Mucosa of descending colon (tissue), 3 donors: ENCODE measurements around the gene PCK1. TPM values are rescaled to one million over a fixed set of nuclear protein-coding genes. Genes with fewer than 3 reads are reported as not detected.

Experiments
- ATAC-seq: fragments of 200-7000 bp; cut with Tn5 transposase; one replicate; pipeline ENCODE4 v1.9.1; 2020; ENCODE audit warnings: mild to moderate bottlenecking, moderate library complexity
- DNase-seq, 3 donors: peaks; one replicate each; pipeline ENCODE4 v3.0.0-alpha.2; 2020
- H3K36me3 ChIP-seq: fragments of 200-600 bp; one replicate; pipeline ENCODE4 v1.8.0; 2021; ENCODE audit warnings: low read depth, mild to moderate bottlenecking
- H3K4me1 ChIP-seq: fragments of 200-600 bp; one replicate; pipeline ENCODE4 v1.8.0; 2021; ENCODE audit warnings: low read depth, mild to moderate bottlenecking
- H3K4me3 ChIP-seq: fragments of 200-600 bp; one replicate; pipeline ENCODE4 v1.8.0; 2021; ENCODE audit warnings: mild to moderate bottlenecking
- H3K9me3 ChIP-seq: fragments of 200-600 bp; one replicate; pipeline ENCODE4 v1.8.0; 2021; ENCODE audit warnings: mild to moderate bottlenecking
- intact Hi-C, 2 donors: fragments of 100-400 bp; cut with DNase I in 1 of 2; cut with micrococcal nuclease in 1 of 2; formaldehyde crosslinking; loops; one replicate each; pipeline versions ENCODE4 v1.11.0 to v1.11.1; 2022; cut with DNase I, micrococcal nuclease
- total RNA-seq, 3 donors: library from RNA; stranded (reverse); fragmentation: NEBNext Ultra II Directional in 2 of 3; extraction: Animal tissue kit (Norgen Biotek cat#: 25700) in 2 of 3; gene quantifications; one replicate each; pipeline versions ENCODE4 v1.2.1 to v1.2.4, GENCODE V29; 2021 to 2023
- TF ChIP-seq, protein P1 (sequence below): fragments of 200-600 bp; IDR thresholded peaks from one replicate; pipeline ENCODE4 v1.8.0; 2022; ENCODE audit warnings: antibody characterized with exemption, mild to moderate bottlenecking
- donor health status: DM: no; HTN: no; CAD: no; lungs with moderate emphysema.
- donor health status: DM: no; HTN: no; CAD: no.
- donor health status: DM: no; HTN: yes; CAD: no.

PCK1 gene
- total RNA-seq, 3 donors from 2014 or later: 134 to 467 (median 136) TPM

DNA sequence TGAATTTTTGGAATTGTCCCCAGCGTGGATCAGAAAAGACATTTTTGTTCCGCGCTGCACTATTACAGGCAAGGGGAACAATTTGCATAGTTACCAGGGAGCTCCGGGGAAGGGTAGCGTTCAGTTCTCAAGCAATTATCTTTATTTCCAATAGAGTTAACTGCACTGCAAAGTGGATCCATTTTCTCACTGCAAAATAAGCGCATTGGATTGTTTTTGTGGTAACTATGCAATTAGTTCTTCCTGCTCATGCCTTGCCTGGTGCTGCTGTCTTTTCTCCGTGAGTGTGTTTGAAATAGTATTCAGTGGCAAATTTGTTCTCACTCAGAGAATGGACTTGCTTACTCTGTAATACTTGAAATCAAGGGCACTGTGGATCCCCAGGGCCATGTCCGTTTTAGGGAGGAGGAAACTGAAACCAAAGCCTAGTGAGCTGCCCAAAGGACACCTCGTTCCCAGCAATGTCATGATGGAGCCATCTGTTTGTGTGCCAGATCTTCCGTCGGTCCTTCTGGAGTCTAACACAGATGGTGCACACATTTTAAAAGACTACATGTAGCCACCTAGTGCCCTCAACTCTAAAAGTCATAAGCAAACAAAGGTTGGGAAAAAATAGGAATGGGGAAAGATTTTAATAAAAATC, 7.4 kb upstream of the PCK1 start:
- DNase-seq: no peak
- Histone ChIP-seq H3K9me3 (no peaks in the 10 kb centered on the region), H3K4me1 (peaks cover 8% of the 10 kb centered on the region), H3K36me3 (no peaks in the 10 kb centered on the region), H3K4me3 (no peak overlapping the region)
- ATAC-seq: no peak
- intact Hi-C loops: no loop called here
- TF ChIP-seq, protein P1, sequence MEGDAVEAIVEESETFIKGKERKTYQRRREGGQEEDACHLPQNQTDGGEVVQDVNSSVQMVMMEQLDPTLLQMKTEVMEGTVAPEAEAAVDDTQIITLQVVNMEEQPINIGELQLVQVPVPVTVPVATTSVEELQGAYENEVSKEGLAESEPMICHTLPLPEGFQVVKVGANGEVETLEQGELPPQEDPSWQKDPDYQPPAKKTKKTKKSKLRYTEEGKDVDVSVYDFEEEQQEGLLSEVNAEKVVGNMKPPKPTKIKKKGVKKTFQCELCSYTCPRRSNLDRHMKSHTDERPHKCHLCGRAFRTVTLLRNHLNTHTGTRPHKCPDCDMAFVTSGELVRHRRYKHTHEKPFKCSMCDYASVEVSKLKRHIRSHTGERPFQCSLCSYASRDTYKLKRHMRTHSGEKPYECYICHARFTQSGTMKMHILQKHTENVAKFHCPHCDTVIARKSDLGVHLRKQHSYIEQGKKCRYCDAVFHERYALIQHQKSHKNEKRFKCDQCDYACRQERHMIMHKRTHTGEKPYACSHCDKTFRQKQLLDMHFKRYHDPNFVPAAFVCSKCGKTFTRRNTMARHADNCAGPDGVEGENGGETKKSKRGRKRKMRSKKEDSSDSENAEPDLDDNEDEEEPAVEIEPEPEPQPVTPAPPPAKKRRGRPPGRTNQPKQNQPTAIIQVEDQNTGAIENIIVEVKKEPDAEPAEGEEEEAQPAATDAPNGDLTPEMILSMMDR: no peak

DNA sequence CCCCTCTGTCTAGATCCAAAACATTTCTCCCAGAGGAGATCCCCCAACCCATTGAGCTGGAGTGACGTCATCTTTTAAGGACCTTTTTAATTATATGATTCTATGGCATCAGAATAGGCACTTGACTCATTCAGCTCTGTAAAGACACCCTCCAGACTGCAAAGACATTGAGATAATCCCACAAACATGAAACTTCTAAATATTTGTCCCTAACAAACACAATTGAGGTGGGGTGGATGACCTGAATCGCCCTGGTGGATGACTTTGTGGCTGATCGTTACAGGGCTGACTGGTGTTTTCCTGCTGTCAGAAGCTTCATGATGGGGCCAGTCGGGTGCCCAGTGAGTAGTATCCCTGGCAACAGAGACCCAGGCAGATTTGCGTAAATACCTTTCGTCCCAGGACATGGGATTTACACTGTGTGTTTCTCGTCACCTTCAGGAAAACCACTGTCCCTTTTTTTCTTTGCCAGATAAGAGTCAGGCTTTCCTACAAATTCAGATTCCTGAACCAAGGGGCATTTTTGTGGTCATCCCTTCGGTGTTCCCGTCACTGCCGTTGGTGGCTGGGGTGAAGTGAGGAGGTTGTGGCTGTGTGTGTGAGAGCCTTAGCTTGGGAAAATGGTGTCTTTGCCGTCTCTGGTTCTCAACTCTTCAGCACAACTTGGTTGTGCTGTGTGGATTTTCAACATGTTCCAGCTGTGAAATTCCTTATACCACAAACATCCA, 5.3 kb upstream of the PCK1 start:
- no peak for DNase-seq
- ATAC-seq: no peak
- Histone ChIP-seq H3K9me3 (no peaks in the 10 kb centered on the region), H3K4me1 (peaks cover 25% of the 10 kb centered on the region), H3K4me3 (no peak overlapping the region), H3K36me3 (no peaks in the 10 kb centered on the region)
- intact Hi-C loops: no loop called here
- TF ChIP-seq, protein P1: no peak

DNA sequence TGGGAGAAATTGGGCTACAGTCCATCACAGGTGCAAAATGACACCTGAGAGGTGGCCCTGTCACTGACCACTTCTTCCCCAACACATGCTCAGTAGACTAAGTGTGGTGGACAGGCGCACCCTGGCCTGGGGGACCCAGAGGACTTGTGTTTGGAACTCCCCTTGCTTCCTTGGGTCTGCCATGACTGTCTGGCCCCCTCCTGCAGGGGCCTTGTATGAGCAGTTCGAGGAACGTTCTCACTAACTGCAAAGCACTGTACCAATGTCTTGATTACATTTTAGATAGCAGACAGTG, 4.0 kb upstream of the PCK1 start:
- intact Hi-C loops: no loop called here
- peaks cover 27% of the 10 kb centered on the region for H3K4me1 ChIP-seq
- DNase-seq (no peak), ATAC-seq (no peak)
- TF ChIP-seq, protein P1: no peak
- H3K36me3 ChIP-seq: no peaks in the 10 kb centered on the region
- H3K4me3 ChIP-seq: no peak overlapping the region
- no peaks in the 10 kb centered on the region for H3K9me3 ChIP-seq

DNA sequence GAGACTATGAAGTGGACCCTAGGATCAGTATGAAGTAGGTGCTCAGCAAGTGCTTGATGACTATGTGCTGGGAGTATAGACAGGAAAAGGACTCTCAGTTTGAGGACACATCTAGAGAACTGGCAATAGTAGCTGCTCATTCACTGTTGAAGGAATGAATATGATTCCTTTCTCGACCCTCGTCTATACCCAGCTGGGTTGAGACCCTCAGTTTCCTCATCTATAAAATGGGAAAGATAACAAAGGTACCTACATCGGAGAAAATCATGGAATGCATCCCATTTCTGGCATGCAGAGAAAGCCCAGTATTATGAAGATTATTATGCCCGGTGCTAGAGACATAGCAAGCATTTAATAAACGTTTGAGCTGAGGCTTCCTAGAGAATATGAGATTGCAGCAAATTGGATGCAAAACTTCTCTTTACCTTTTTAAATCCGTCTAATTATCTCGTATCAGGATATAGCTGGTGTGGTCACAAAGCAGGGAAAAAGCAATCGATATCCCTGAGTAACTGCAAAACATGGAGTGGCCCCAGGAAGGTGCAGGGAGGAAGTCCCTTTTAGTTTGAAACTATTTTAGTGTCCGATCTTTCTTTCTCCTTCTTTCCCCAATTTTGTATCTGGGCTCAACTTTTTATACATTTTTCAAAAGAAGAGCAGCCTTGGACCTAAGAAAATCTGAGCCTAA, 2.8 kb upstream of the PCK1 start:
- Histone ChIP-seq H3K36me3 (no peaks in the 10 kb centered on the region), H3K4me1 (peaks cover 31% of the 10 kb centered on the region), H3K9me3 (no peaks in the 10 kb centered on the region), H3K4me3 (no peak overlapping the region)
- intact Hi-C loops: no loop called here
- TF ChIP-seq, protein P1: no peak
- DNase-seq (no peak), ATAC-seq (no peak)

DNA sequence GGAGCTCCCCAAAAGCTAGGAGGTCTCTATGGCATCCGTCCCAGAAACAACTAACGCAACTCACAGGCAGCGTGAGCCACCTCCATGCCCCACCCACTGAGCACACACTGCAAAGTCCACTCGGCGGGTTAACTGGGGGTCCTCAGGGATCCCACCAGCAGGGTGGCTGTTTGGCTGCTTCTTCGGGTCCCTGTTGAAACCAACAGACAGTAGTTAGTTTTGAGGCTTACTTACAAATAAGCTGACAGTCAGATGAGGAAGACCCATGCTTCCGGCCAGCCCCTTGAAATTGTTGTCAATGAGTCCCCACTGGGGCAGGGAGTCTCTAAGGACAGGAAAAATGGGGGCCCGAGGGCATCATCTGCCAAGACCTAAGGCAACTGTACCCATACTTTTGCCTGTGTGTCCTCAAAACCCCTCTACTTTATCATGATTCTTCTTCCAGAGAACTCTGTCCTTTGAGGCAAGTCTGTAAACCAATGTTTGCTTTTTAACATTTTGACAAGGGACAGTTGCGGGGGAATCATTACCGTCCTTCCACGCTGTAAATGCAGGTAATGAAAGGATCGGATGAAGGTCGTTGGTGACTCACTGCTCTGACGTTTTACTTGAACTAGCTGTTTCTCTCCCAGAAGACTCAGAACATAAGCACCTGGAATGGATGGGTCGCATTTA, 2.2 kb upstream of the PCK1 start:
- H3K4me3 ChIP-seq: no peak overlapping the region
- peak in 1 of 3 donors; percentile 57 for DNase-seq
- intact Hi-C loops: no loop called here
- no peaks in the 10 kb centered on the region for H3K9me3 ChIP-seq
- H3K36me3 ChIP-seq: no peaks in the 10 kb centered on the region
- H3K4me1 ChIP-seq: peaks cover 31% of the 10 kb centered on the region
- TF ChIP-seq, protein P1: no peak
- ATAC-seq: peak; percentile 16
